Measurements from ENCODE around the gene DCHS2. TPM values are rescaled to one million over a fixed set of nuclear protein-coding genes. Genes with fewer than 3 reads are reported as not detected.

Gene DCHS2
- total and polyA plus RNA-seq, 2 of the 8 experiments (the other 6 are each of a cell fraction or from before 2014, with no cell fraction given) = 0.54 to 2.6 TPM

DNA sequence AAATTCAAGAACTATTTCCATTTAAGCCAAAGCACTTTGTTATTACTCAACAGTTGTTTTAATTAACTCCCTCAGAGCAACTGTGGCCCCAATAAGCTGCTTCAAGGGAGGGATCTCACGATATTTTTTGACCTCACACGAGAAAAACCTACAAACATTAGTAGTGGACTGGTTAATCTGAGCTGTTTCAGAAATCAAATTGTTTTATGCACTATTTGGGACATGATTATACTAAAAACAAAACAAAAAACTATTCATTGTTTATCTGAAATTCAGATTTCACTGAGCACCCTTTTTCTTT lies 74.3 kb downstream of the DCHS2 start:
- H3K4me3 ChIP-seq (ENCODE audit: extremely low read depth in 1 of 4, insufficient read depth in 2 of 4, low read depth in 3 of 4, low read length in 4 of 4) = peak overlapping the region in 2 of 4 experiments; percentile 69 to 90; a peak in 5 of 8 replicates
- DNase-seq (ENCODE audit: low read depth in 1 of 2, low spot score in 2 of 2) (no peak), FAIRE-seq (no peak)
- no peaks in the 10 kb centered on the region for H4K20me1 ChIP-seq (replicated peaks in 1 of 2; ENCODE audit: control insufficient read depth in 1 of 2, insufficient read depth in 2 of 2, low read length in 2 of 2)
- peaks cover 11% of the 10 kb centered on the region for H3K23me2 ChIP-seq (ENCODE audit: low read depth, low read length)
- no peak overlapping the region for H2AK5ac ChIP-seq (ENCODE audit: low read depth, low read length)
- TF ChIP-seq EZH2 (IDR thresholded peaks at IDR 0.05; ENCODE audit: low read depth, low read length, severe bottlenecking) (no peak), SIX5 (IDR thresholded peaks at IDR 0.05; ENCODE audit: low read depth, low read length) (no peak), NANOG (IDR thresholded peaks at IDR 0.05; ENCODE audit: insufficient read depth, low read depth, low read length, poor library complexity, severe bottlenecking) (no peak), MAX (IDR thresholded peaks at IDR 0.05) (no peak), EP300 (IDR thresholded peaks at IDR 0.05; ENCODE audit: borderline replicate concordance in 1 of 2, low read depth in 2 of 2, low read length in 2 of 2) (no peak), PHF8 (conservative IDR thresholded peaks at IDR 0.05; ENCODE audit: low read depth, low read length) (no peak), BCL11A (IDR thresholded peaks at IDR 0.05; ENCODE audit: low read depth in 2 of 2, low read length in 2 of 2) (no peak), TBP (IDR thresholded peaks at IDR 0.05; ENCODE audit: low read depth, low read length) (no peak)
- peak overlapping the region; percentile 82 to 99; a peak in 3 of 4 replicates for H3K4me2 ChIP-seq (ENCODE audit: insufficient read depth in 1 of 2, low read depth in 2 of 2, low read length in 2 of 2)
- H4K5ac ChIP-seq (ENCODE audit: insufficient read length, low read depth, low read length) = no peak overlapping the region
- no peaks in the 10 kb centered on the region for H3K79me1 ChIP-seq (ENCODE audit: low read depth, low read length)
- H3K79me2 ChIP-seq (ENCODE audit: control insufficient read depth in 1 of 2, insufficient read depth in 2 of 2, low read length in 2 of 2) = no peaks in the 10 kb centered on the region
- no peak overlapping the region for H2BK120ac ChIP-seq (replicated peaks; ENCODE audit: low read depth, low read length)
- WGBS, 2 experiments (ENCODE audit: extremely low coverage in 1 of 2, insufficient coverage in 1 of 2, insufficient read length in 1 of 2, insufficient replicate concordance in 2 of 2, low coverage in 1 of 2, low lambda C conversion rate in 2 of 2, missing lambda C conversion rate in 1 of 2) = 62% methylated on average over 2 of the region's 2 CpGs; no CpG with 5 or more reads in 1 of the 2 experiments
- no peaks in the 10 kb centered on the region for H3K36me3 ChIP-seq (ENCODE audit: control insufficient read depth in 2 of 4, insufficient read depth in 4 of 4, low read length in 3 of 4)
- no peak overlapping the region for H3K18ac ChIP-seq (ENCODE audit: extremely low read depth, low read length)
- H2BK5ac ChIP-seq (ENCODE audit: low read depth, low read length) = no peak overlapping the region
- H2BK12ac ChIP-seq (ENCODE audit: low read depth, low read length) = no peak overlapping the region
- no peak overlapping the region for H3K14ac ChIP-seq (ENCODE audit: insufficient read length)
- H3K4ac ChIP-seq (replicated peaks; ENCODE audit: insufficient read length, low read depth, low read length) = no peak overlapping the region
- H3K9ac ChIP-seq (replicated peaks in 1 of 4; ENCODE audit: extremely low read depth in 1 of 4, low read depth in 3 of 4, low read length in 3 of 4) = no peak overlapping the region
- H4K8ac ChIP-seq (ENCODE audit: extremely low read depth, insufficient read depth, low read length) = no peak overlapping the region
- H4K91ac ChIP-seq (replicated peaks; ENCODE audit: insufficient read length, low read length) = no peak overlapping the region
- H2AFZ ChIP-seq (ENCODE audit: low read length) = peak overlapping the region; percentile 82; the same call in 1 of the 2 replicates
- no peak overlapping the region for H2BK15ac ChIP-seq (ENCODE audit: low read length)
- POLR2A ChIA-PET (ENCODE audit: partially characterized antibody) = no interaction called here
- H3K4me1 ChIP-seq (replicated peaks in 1 of 4; ENCODE audit: control insufficient read depth in 3 of 4, insufficient read depth in 4 of 4, low read length in 3 of 4) = peaks cover 0 to 5% (median 0%) of the 10 kb centered on the region in 4 experiments; a peak in 1 of 7 replicates
- H3K56ac ChIP-seq (replicated peaks; ENCODE audit: insufficient read length, low read depth, low read length) = no peak overlapping the region
- no peak overlapping the region for H2BK20ac ChIP-seq (ENCODE audit: low read length)
- no peak overlapping the region for H3K27ac ChIP-seq (ENCODE audit: low read depth, low read length)
- no peak overlapping the region for H3K23ac ChIP-seq (ENCODE audit: insufficient read length)
- H3K27me3 ChIP-seq (replicated peaks in 1 of 4; ENCODE audit: control insufficient read depth in 3 of 4, extremely low read depth in 1 of 4, insufficient read depth in 3 of 4, low read length in 3 of 4) = peaks cover 0 to 14% (median 9%) of the 10 kb centered on the region in 4 experiments; a peak in 4 of 7 replicates
- CTCF ChIA-PET (ENCODE audit: partially characterized antibody) = interaction anchor here (1.0 to 4.9 kb wide), 13 partner anchors 10 to 368 kb away, joined by 3 to 42 read pairs (median 4); no protein-coding TSS in a partner anchor
- no peaks in the 10 kb centered on the region for H3K9me3 ChIP-seq (ENCODE audit: insufficient read depth in 2 of 2, low read depth in 1 of 2, low read length in 1 of 2)

All from H1 (cell line).